T-helper 1 cell treated with Interleukin-12 subunit alpha and Interleukin-12 subunit beta and Interleukin-4 antibody, amounts not matched to agents 30 ng/mL and 1 ng/mL, for 36 hours (primary cell): ENCODE measurements around the gene AASDH. TPM values are rescaled to one million over a fixed set of nuclear protein-coding genes. Genes with fewer than 3 reads are reported as not detected.

Experiments
- total RNA-seq: library from RNA; stranded (reverse); gene quantifications from 2 replicates; pipeline ENCODE4 v1.2.3, GENCODE V29; 2022

AASDH gene
- total RNA-seq, 1 donor from 2014 or later, result 11.4 TPM

Other genes with a start within 250 kb of the AASDH start
- 26.4 and 29.3 TPM in 2 replicates for gene PPAT, start 48.1 kb upstream of the AASDH start, total RNA-seq
- gene PAICS, start 48.8 kb upstream of the AASDH start, total RNA-seq, result 120 and 121 TPM in 2 replicates
- gene SRP72, start 80.1 kb upstream of the AASDH start, total RNA-seq, result 147 and 152 TPM in 2 replicates
- gene ARL9, start 118.3 kb upstream of the AASDH start, total RNA-seq, result 0.07 and 0.15 TPM in 2 replicates